GM18873 (cell line): ENCODE results near the gene MCMBP.

Experiments
- ATAC-seq: cut with Tn5 transposase; IDR thresholded peaks from one replicate; pipeline ENCODE4 v1.9.1; 2021; ENCODE audit warnings: mild to moderate bottlenecking, moderate library complexity, moderate number of reproducible peaks; ENCODE audit not compliant: unreplicated experiment, low FRiP score

MCMBP gene

DNA sequence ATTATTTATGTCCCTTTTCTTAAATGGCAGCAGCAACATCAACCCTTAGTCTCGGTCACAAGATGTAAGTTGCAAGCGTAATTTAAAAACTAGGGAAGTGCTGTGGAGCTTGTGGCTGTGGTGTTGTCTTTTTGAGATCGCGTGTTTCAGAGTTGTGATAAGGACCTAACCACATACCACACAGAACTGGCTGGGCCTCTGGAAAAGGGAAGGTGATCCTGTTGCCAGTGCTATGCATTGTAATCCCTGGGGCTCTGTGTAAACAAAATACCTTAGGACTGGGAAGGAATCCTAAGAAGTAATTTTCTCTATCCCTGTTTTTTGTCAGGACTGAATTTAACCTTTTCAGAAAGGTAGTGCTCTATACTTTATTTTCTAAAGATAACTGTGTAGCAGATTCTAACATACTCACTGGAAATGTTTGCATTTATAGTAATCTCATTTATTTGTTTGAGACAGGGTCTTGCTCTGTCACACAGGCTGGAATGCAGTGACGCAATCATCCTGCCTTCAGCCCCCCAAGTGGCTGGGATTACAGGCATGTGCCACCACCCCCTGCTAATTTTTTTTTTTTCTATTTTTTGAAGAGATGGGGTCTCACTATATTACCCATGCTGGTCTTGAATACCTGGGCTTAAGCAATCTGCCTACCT, 86.4 kb downstream of the MCMBP start:
- ATAC-seq = no peak

DNA sequence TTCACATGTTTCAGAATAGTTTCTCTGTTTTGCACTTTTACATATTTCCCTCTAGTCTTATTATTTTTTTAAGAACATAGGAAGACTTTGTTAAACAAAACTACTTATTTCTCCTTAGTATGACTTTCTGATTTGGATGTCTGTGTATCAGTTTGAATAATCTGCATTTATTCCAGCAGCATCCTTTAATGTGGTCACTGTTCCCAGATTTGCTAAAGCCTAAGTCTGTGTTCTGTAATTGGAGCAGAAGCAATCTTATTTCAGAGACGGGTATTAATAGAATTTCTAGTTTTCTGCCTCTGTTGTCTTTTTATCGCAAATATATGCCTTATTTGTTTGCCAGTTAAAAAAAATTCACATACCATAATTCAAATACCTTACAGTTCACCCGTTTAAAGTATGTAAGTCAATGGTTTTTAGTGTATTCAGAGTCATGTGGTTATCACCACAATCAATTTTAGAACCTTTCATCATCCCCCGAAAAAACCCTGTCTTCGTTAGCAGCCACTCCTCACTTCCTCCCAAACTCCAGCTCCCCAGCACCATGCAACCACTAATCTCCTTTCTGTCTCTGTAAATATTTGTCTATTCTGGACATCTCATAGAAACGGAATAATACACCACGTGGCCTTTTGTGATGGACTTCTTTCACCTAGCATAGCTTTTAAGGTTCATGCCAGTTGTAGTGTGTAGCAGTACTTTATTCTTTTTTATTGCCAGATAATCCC, 88.1 kb downstream of the MCMBP start:
- ATAC-seq = no peak

DNA sequence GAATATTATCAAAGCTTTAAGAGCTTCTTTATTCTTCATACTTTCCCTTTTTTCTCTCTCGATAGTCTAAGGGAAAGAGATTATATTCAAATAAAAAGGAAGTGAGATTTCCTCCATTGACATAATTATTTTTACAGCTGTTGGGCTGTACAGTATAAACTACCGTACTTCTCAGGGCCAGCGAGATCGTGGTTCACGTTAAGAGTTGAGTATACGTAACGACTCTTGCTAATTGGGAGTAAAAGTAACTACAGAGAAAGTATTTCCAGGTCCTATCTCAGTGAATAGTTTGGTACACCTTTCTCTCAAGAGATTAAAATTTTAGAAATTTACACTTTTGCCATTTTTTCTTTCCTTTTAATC, 89.0 kb downstream of the MCMBP start:
- no peak for ATAC-seq

DNA sequence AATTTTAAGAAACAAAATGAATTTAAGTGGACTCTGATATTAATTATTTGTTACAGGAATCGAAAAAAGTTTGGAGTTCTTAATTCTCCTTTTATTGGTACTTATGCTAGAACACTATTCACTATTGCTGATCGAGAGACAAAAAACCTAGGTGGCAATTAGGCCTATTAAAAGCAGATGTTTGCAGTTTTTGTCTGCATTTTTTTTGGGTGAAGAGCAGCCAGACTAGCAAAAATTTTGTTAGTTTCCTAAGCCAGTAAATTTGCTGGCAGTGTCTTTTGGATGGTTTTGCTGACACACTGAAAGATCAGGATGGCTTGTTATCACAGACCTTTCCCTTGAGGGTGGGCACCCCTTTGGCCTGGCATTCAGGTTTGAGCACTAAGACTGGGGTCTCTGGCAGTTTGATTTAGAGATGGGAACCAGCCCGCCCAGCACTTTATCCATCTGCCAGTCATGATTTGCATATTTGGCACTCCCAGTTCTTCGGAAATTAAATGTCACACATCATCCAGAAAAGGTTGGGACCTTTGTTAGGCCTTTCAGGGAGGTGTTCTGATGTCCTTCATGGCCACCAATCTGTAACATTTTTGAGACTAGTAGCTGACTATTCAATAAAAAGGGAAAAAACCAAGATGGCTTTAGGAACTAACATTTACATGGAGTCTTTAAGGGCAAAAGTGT, 89.5 kb downstream of the MCMBP start:
- ATAC-seq = no peak

DNA sequence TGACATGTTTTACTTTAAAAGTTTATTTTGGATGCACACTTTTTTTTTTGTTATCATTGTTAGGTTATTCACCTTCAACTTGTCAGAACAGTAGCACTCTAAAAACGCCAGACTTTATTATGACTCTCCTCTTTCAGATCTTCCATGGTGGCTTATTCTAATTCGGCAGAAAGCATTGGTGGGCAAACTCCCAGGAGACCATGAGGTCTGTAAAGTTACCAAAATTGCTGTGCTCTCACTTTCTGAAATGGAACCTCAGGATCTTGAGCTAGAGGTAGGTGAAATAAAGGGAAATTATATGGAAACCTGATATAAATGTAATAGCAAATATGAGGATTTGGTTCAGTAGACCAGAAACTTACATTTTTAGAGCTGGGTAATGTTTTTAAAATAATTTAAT, 91.1 kb downstream of the MCMBP start:
- no peak for ATAC-seq

DNA sequence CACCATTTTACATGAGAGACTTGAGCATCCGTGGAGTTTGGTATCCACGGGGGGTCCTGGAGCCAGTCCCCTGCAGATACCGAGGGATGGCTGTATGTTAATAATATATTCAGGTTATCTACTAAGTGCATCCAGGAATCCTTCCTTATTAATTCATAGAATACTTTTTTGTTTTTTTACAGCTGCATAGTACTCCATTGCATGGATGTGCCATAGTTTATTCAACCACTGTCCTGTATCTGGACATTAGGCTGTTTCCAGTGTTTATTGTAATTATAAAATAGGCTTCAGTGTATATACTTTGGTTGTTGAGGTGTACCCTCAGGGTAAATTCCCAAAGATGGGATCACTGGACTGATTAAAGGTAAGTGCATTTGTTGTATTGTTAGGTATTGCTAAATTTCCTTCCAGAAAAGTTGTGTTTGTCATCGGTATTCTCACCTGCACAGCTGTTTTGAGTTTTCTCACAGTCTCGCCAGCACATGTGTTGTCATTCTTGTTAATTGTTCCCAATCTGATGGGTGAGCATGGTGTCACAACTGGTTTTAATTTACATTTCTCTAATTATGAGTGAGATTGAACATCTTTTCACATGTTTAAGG, 91.7 kb downstream of the MCMBP start:
- ATAC-seq = no peak
